ENCODE results near the gene ZNHIT1.
"Not testable (repeated sequence)": the region's sequence is repeated elsewhere in the genome, so short reads cannot be mapped to it uniquely, and the experiment has no call there.

ZNHIT1 gene

GRCh38 chr7:101240226-101241014 lies 22.5 kb downstream of the ZNHIT1 start:
- no peak for DNase-seq (ENCODE audit: low read depth in 2 of 3, low spot score in 1 of 3)

DNA sequence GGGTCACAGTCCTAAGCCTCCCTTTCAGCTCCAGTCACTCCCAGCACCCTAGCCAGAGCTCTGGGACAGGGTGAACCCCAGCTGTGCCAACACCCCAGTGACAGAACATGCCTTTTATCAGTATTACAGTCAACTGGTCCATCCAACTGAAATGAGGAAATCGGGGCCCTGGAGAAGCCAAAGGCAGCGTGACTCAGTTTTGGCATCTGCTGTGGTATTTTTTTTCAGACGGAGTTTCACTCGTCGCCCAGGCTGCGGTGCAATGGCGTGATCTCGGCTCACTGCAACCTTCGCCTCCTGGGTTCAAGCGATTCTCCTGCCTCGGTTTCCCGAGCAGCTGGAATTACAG lies 23.0 kb downstream of the ZNHIT1 start:
- no peak for DNase-seq (ENCODE audit: low read depth in 2 of 3, low spot score in 1 of 3)

DNA sequence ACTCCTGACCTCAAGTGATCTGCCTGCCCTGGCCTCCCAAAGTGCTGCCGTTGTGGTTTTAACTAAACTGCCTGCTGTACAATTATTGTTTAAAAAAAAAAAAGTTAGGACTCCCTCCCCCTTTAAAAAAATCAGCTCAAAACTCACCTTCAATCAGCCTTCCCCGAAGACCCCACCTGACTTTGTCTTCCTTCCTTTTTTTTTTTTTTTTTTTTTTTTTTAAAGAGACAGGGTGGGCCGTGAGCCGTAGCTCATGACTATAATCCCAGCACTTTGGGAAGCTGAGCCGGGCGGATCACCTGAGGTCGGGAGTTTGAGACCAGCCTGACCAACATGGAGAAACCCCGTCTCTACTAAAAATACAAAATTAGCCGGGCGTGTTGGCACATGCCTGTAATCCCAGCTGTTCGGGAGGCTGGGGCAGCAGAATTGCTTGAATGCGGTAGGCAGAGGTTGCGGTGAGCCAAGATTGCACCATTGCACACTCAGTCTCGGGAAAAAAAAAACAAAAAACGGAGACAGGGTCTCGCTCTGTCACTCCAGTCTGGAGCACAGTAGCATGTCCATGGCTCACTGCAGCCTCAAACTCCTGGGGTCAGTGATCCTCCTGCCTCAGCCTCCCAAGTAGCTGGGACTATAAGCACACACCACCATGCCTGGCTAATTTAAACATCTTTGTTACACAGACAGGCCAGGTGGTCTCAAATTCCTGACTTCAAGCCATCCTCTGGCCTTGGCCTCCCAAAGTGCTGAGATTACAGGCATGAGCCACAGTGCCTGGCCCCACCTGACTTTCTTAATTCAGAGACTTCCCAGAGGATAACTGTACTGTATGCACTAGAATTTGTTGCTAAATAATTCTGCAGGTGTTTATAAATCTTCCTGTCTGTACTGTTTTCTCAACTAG lies 23.7 kb downstream of the ZNHIT1 start:
- DNase-seq (ENCODE audit: low read depth in 2 of 3, low spot score in 1 of 3): no peak

DNA sequence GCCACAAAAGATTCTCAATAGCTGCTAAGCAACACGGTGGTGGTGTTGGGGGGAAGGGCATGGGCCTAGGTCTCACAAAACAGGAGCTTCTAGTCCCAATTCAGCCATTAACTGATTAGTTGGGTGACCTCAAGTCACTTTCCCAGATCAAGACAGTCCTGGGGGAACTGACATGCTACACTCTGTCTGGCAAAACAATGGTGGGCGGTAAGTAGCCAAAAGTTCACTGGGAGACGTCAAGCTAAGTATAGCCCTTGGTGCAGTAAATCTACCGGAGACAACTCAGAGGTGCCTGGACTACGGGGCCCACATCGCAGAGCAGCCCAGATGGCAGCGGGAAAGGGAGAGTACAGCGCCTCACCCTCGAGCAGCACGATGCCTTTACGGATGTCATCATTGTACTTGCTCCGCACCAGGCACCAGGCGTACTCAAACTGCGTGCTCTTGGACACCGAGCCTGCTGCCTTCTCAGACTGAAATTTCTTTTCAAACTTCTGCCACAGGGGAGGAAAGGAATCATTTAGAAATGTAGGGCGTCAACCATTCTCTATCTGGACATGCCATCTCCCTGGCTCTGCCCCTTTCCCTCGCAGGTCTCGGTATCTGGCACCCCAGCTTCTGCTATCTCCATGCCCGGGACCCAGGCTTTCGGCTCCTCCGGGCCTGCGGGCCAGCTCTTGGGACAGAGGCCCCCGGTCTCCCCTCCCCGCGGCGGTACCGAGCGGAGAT lies 25.8 kb downstream of the ZNHIT1 start:
- DNase-seq (ENCODE audit: low read depth in 2 of 3, low spot score in 1 of 3): no peak

GRCh38 chr7:101244375-101245146 lies 26.6 kb downstream of the ZNHIT1 start, which contains the start of gene FIS1:
TSS of gene FIS1 (minus strand) at chr7:101245081. CDS start at chr7:101245004, 77 bp downstream.
- DNase-seq (ENCODE audit: low read depth in 2 of 3, low spot score in 1 of 3): peak; percentile 87 to 94 (median 87)

- DNase-seq (ENCODE audit: low read depth in 2 of 3, low spot score in 1 of 3): no peak
Measured at GRCh38 chr7:101245147-101245668, 27.2 kb downstream of the ZNHIT1 start.

DNA sequence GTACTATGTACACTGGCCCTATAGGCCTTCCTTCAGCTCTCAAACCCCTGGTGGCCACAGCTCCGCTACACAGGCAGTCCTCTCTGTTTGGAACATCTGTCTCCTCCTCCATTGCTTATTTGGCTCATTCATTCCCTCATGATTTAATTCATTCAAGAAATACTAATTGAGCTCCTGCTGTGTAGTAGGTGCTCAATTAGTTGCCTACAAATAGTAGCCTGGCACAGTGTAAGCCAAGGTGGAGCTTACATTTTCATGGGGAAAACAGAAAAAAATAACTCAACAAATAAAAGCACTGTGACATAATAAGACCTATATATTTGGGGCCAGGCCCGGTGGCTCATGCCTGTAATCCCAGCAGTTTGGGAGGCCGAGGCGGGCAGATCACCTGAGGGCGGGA lies 30.3 kb downstream of the ZNHIT1 start:
- no peak for DNase-seq (ENCODE audit: low read depth in 2 of 3, low spot score in 1 of 3)

DNA sequence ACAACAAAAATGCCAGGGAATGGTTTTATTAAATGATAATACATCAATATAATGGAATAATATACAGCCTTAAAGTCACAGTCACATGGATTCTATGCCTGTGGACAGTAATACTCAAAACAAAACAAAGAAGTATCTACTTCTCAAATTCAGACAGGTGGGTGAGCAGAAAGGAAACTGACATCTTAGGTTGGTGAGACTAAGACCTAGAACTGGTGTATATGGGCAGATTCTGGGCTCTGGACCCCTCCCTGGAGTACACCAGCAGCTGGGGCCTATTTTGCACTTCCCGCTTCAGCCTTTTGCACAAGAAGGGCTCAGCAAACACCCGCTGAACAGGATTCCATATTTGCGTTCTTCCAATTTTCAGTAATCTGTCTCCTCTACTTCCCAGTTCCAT lies 32.4 kb downstream of the ZNHIT1 start:
- no peak for DNase-seq (ENCODE audit: low read depth in 2 of 3, low spot score in 1 of 3)

- peak; percentile 97 to 99 (median 98) for DNase-seq (ENCODE audit: low read depth in 2 of 3, low spot score in 1 of 3)
Measured at GRCh38 chr7:101251871-101252659, 34.1 kb downstream of the ZNHIT1 start.

DNA sequence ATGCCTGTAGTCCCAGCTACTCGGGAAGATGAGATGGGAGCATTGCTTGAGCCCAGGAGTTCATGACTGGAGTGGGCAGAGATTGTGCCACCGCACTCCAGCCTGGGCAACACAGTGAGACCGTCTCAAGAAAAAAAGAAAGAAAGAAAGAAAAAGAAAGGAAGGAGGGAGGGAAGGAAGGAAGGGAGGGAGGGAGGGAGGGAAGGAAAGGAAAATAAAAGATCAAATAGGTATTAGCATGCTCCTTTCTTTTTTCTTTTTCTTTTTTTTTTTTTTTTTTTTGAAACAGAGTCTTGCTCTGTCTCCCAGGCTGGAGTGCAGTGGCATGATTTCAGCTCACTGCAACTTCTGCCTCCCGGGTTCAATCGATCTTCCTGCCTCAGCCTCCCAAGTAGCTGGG lies 35.2 kb downstream of the ZNHIT1 start:
- DNase-seq (ENCODE audit: low read depth in 2 of 3, low spot score in 1 of 3): not testable (repeated sequence)

- DNase-seq (ENCODE audit: low read depth in 2 of 3, low spot score in 1 of 3): no peak
Measured at GRCh38 chr7:101255796-101256195, 37.8 kb downstream of the ZNHIT1 start.

DNA sequence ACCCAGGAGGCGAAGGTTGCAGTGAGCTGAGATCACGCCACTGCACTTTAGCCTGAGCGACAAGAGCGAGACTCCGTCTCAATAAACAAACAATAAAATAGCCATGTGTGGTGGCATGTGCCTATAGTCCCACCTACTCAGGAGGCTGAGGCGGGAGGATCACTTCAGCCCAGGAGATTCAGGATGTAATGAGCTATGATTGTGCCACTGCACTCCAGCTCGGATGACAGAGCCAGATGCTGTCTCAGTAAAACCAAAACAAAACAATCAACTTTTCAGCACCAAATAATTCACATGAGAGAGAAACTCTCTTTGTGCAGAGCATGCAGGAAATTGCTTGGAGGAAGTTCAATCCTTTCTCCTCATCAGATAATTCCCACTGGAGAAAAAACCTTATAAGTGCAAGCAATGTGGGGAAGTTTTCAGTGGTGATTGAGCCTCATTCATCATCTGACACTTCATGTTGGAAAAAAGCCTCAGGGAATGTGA lies 40.3 kb downstream of the ZNHIT1 start:
- no peak for DNase-seq (ENCODE audit: low read depth in 2 of 3, low spot score in 1 of 3)

GRCh38 chr7:101264102-101264706 lies 46.2 kb downstream of the ZNHIT1 start:
- not testable (repeated sequence) for DNase-seq (ENCODE audit: low read depth in 2 of 3, low spot score in 1 of 3)

GRCh38 chr7:101265622-101266516 lies 47.9 kb downstream of the ZNHIT1 start:
- no peak for DNase-seq (ENCODE audit: low read depth in 2 of 3, low spot score in 1 of 3)

GRCh38 chr7:101269664-101270063 lies 51.7 kb downstream of the ZNHIT1 start:
- DNase-seq (ENCODE audit: low read depth in 2 of 3, low spot score in 1 of 3): no peak

DNA sequence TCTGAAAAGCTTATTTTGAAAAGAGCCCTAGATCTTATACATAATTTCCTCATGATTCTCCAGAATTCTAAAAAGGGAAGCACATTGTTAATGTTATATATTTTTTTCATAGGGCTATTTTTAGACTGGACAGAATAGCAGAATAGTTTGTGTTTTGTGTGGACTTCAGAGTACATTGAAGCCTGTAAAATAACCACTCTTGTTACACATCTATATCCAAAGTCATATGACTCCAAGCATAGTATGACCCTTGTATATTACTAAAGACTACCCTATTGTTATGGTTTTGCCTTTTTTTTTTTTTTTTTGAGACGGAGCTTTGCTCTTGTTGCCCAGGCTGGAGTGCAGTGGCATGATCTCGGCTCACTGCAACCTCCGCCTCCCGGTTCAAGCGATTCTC lies 53.1 kb downstream of the ZNHIT1 start:
- no peak for DNase-seq (ENCODE audit: low read depth in 2 of 3, low spot score in 1 of 3)

GRCh38 chr7:101273206-101273605 lies 55.2 kb downstream of the ZNHIT1 start:
- no peak for DNase-seq (ENCODE audit: low read depth in 2 of 3, low spot score in 1 of 3)
